SIG-M5 treated with dmso at 0.1 percent for 504 hours (cell line): ENCODE measurements around the gene ICA1.
A peak's percentile ranks its signal among the peaks of the same experiment; 100 is the strongest.
"Not testable (repeated sequence)": the region's sequence is repeated elsewhere in the genome, so short reads cannot be mapped to it uniquely, and the experiment has no call there.

Experiments used
- DNase-seq: peaks from one replicate; lab custom pipeline; 2025; ENCODE audit not compliant: unreplicated experiment; lab: John Stamatoyannopoulos, UW

The ICA1 gene

GRCh38 chr7:8271960-8272359 is 10.0 kb upstream of the ICA1 start:
- DNase-seq, result no peak

GRCh38 chr7:8263048-8263447 is 1.1 kb upstream of the ICA1 start:
- DNase-seq, result no peak

- peak; percentile 43 for DNase-seq
Measured at GRCh38 chr7:8260871-8261694, 884 bp downstream of the ICA1 start.

- no peak for DNase-seq
Measured at GRCh38 chr7:8259586-8260222, 2.3 kb downstream of the ICA1 start.

- no peak for DNase-seq
Measured at GRCh38 chr7:8258734-8259133, 3.2 kb downstream of the ICA1 start.

- no peak for DNase-seq
Measured at GRCh38 chr7:8258166-8258565, 3.8 kb downstream of the ICA1 start.

- DNase-seq, result no peak
Measured at GRCh38 chr7:8255680-8256655, 6.0 kb downstream of the ICA1 start.

- DNase-seq, result no peak
Measured at GRCh38 chr7:8254667-8255066, 7.3 kb downstream of the ICA1 start.

- DNase-seq, result no peak
Measured at GRCh38 chr7:8254215-8254614, 7.8 kb downstream of the ICA1 start.

GRCh38 chr7:8251195-8251594 is 10.8 kb downstream of the ICA1 start:
- DNase-seq, result no peak

- DNase-seq, result no peak
Measured at GRCh38 chr7:8250547-8250946, 11.4 kb downstream of the ICA1 start.

- DNase-seq, result no peak
Measured at GRCh38 chr7:8249121-8249520, 12.8 kb downstream of the ICA1 start.

- DNase-seq, result no peak
Measured at GRCh38 chr7:8246020-8246419, 15.9 kb downstream of the ICA1 start.

GRCh38 chr7:8245032-8245431 is 16.9 kb downstream of the ICA1 start:
- DNase-seq, result not testable (repeated sequence)

GRCh38 chr7:8243059-8243458 is 18.9 kb downstream of the ICA1 start:
- DNase-seq, result not testable (repeated sequence)

- DNase-seq, result not testable (repeated sequence)
Measured at GRCh38 chr7:8239702-8240362, 22.1 kb downstream of the ICA1 start.

- DNase-seq, result no peak
Measured at GRCh38 chr7:8236780-8237407, 25.1 kb downstream of the ICA1 start.

- no peak for DNase-seq
Measured at GRCh38 chr7:8232999-8233847, 28.7 kb downstream of the ICA1 start.

GRCh38 chr7:8229927-8230326 is 32.0 kb downstream of the ICA1 start:
- no peak for DNase-seq
